ENCODE data around the gene NASP.

Gene NASP

GRCh38 chr1:45617618-45618017, 33.8 kb downstream of the NASP start:
- no peaks in the 10 kb centered on the region for H3K9me3 ChIP-seq
- no peak overlapping the region for H3K4me3 ChIP-seq (ENCODE audit: low read depth in 1 of 2, low read length in 1 of 2)
- H3K4me1 ChIP-seq (ENCODE audit: control insufficient read depth in 1 of 2, insufficient read depth in 1 of 2, low read depth in 1 of 2, low read length in 1 of 2) = no peaks in the 10 kb centered on the region
- H3K27me3 ChIP-seq = no peaks in the 10 kb centered on the region
- no peak overlapping the region for H3K27ac ChIP-seq
- no peak for TF ChIP-seq CTCF (IDR thresholded peaks at IDR 0.05)
- H3K36me3 ChIP-seq = peaks cover 71% of the 10 kb centered on the region

- no peaks in the 10 kb centered on the region for H3K27me3 ChIP-seq
- H3K9me3 ChIP-seq = no peaks in the 10 kb centered on the region
- H3K36me3 ChIP-seq = peaks cover 88% of the 10 kb centered on the region
- H3K4me3 ChIP-seq (ENCODE audit: low read depth in 1 of 2, low read length in 1 of 2) = no peak overlapping the region
- TF ChIP-seq CTCF (IDR thresholded peaks at IDR 0.05) = no peak
- H3K4me1 ChIP-seq (ENCODE audit: control insufficient read depth in 1 of 2, insufficient read depth in 1 of 2, low read depth in 1 of 2, low read length in 1 of 2) = no peaks in the 10 kb centered on the region
- H3K27ac ChIP-seq = no peak overlapping the region
Measured at GRCh38 chr1:45619149-45619921, 35.5 kb downstream of the NASP start.

GRCh38 chr1:45620588-45621500, 37.0 kb downstream of the NASP start:
- Histone ChIP-seq H3K4me1 (ENCODE audit: control insufficient read depth in 1 of 2, insufficient read depth in 1 of 2, low read depth in 1 of 2, low read length in 1 of 2) (no peaks in the 10 kb centered on the region), H3K4me3 (ENCODE audit: low read depth in 1 of 2, low read length in 1 of 2) (no peak overlapping the region), H3K9me3 (no peaks in the 10 kb centered on the region), H3K27me3 (no peaks in the 10 kb centered on the region), H3K27ac (peak overlapping the region; percentile 35), H3K36me3 (peaks cover 93% of the 10 kb centered on the region)
- TF ChIP-seq CTCF (IDR thresholded peaks at IDR 0.05) = no peak

GRCh38 chr1:45621501-45621836, 37.6 kb downstream of the NASP start:
- TF ChIP-seq CTCF (IDR thresholded peaks at IDR 0.05) = no peak
- H3K27ac ChIP-seq = peak overlapping the region; percentile 35
- H3K9me3 ChIP-seq = no peaks in the 10 kb centered on the region
- H3K36me3 ChIP-seq = peaks cover 93% of the 10 kb centered on the region
- no peaks in the 10 kb centered on the region for H3K4me1 ChIP-seq (ENCODE audit: control insufficient read depth in 1 of 2, insufficient read depth in 1 of 2, low read depth in 1 of 2, low read length in 1 of 2)
- H3K4me3 ChIP-seq (ENCODE audit: low read depth in 1 of 2, low read length in 1 of 2) = no peak overlapping the region
- H3K27me3 ChIP-seq = no peaks in the 10 kb centered on the region

- H3K27me3 ChIP-seq = no peaks in the 10 kb centered on the region
- no peak for TF ChIP-seq CTCF (IDR thresholded peaks at IDR 0.05)
- H3K36me3 ChIP-seq = peaks cover 93% of the 10 kb centered on the region
- no peak overlapping the region for H3K4me3 ChIP-seq (ENCODE audit: low read depth in 1 of 2, low read length in 1 of 2)
- H3K4me1 ChIP-seq (ENCODE audit: control insufficient read depth in 1 of 2, insufficient read depth in 1 of 2, low read depth in 1 of 2, low read length in 1 of 2) = no peaks in the 10 kb centered on the region
- H3K9me3 ChIP-seq = no peaks in the 10 kb centered on the region
- H3K27ac ChIP-seq = peak overlapping the region; percentile 35
Measured at GRCh38 chr1:45621895-45622523, 38.2 kb downstream of the NASP start.
